SK-N-MC (cell line): ENCODE measurements around the gene EGFL8.

Source experiments
- EZH2 ChIP-seq: fragments of 200-600 bp; sonication (generic); IDR thresholded peaks from one replicate; pipeline ENCODE4 v1.6.1; 2017; ENCODE audit warnings: antibody characterized with exemption
- POLR2AphosphoS5 ChIP-seq: IDR thresholded peaks from 2 replicates; pipeline ENCODE4 v1.6.1; 2012; ENCODE audit warnings: mild to moderate bottlenecking, low read depth, low read length, borderline replicate concordance

DNA sequence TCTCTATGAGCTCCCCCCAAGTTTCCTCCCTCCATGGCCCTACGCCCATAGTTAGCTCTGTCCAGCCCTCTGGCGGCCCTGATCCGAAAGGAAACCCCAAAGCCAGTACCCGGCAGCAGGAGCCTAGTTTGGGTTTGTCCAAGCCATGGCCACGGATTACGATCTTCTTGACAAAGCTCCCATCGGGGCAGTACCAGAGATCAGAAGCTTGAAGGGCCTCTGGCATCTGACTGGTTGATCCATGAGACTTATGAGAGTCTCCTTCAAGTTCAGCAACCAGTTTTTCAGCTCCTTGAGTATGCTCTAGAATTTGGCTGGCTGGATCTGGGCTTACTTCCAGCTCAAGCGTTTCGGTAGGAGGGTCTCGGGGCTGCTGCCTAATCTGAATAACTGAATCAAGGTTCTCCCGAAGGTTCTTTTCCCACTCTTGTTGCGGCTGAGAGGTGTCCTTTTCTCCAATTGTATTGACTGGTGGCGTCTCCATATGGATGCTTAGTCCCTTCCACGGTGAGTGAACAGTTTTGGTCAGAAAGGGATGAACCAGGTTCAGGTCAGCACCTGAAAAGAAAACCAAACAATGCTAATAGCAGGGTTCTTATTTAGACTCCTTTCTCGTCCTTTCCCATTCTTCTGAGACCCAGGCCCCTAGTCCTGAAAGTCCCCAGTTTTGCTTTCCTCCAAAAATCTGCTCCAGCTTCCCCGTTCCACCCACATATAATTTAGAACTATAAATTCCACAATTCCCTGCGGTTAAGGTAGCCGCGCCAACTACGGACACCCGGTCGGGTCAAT is 34.9 kb upstream of the EGFL8 start:
- TF ChIP-seq EZH2 = no peak
- TF ChIP-seq POLR2AphosphoS5 = no peak
